ENCODE data around the gene NDUFA12. TPM values are rescaled to one million over a fixed set of nuclear protein-coding genes. Genes with fewer than 3 reads are reported as not detected.
A peak's percentile ranks its signal among the peaks of the same experiment; 100 is the strongest.

Gene NDUFA12
- total RNA-seq, 2 donors from 2014 or later = 378 to 472 TPM

DNA sequence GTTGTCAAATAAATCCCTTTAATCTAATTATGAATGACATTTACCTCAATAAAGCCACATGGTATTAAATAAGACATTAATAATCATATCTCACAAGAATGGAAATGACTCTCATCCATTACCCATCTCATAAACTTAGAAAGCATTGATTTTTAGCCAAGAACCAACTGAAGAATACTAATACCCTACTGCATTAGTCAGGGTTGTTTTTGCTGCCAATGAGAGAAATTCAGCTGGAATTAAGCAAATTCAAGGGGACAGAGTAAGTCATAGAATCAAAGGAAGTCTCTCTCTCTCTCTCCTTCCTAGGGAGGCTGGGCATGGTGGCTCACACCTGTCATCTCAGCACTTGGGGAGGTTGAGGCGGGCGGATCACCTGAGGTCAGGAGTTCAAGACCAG, 41.6 kb downstream of the NDUFA12 start:
- TF ChIP-seq, protein P1, sequence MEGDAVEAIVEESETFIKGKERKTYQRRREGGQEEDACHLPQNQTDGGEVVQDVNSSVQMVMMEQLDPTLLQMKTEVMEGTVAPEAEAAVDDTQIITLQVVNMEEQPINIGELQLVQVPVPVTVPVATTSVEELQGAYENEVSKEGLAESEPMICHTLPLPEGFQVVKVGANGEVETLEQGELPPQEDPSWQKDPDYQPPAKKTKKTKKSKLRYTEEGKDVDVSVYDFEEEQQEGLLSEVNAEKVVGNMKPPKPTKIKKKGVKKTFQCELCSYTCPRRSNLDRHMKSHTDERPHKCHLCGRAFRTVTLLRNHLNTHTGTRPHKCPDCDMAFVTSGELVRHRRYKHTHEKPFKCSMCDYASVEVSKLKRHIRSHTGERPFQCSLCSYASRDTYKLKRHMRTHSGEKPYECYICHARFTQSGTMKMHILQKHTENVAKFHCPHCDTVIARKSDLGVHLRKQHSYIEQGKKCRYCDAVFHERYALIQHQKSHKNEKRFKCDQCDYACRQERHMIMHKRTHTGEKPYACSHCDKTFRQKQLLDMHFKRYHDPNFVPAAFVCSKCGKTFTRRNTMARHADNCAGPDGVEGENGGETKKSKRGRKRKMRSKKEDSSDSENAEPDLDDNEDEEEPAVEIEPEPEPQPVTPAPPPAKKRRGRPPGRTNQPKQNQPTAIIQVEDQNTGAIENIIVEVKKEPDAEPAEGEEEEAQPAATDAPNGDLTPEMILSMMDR (IDR thresholded peaks at IDR 0.05) = no peak
- H3K27ac ChIP-seq = no peak overlapping the region
- H3K27me3 ChIP-seq = no peaks in the 10 kb centered on the region
- no peak overlapping the region for H3K4me3 ChIP-seq
- no peak for DNase-seq (ENCODE audit: low spot score)
- H3K36me3 ChIP-seq = no peaks in the 10 kb centered on the region
- no peaks in the 10 kb centered on the region for H3K4me1 ChIP-seq
- H3K9me3 ChIP-seq = no peaks in the 10 kb centered on the region

DNA sequence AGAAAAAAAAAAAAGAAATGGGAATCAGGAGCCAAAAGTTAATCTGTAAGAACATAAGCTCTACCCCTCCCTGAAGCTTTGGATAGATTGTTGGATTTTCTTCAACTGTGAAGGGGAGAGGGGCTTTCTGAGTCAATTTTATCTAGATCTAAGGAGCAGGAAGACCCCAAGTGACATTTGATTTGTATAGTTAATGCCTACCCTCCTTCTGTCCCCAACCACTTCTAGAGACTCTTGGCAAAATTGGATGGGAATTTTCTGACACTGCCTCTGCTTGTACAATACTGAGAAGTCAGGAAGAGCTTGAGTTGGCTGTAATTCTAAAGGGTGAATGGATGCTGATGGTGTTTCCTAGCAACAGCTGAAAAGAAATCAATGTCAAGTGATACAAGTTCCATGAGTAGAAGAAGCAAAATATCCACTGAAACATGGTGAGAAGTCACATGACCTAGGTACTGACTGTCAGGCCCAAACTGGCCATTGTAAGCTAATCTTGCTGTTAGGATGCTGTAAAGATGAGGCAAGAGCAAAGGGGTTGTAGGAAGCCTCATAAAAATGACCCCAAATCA, 42.2 kb downstream of the NDUFA12 start:
- Histone ChIP-seq H3K9me3 (no peaks in the 10 kb centered on the region), H3K36me3 (no peaks in the 10 kb centered on the region), H3K27ac (no peak overlapping the region), H3K4me1 (no peaks in the 10 kb centered on the region), H3K4me3 (no peak overlapping the region), H3K27me3 (no peaks in the 10 kb centered on the region)
- no peak for DNase-seq (ENCODE audit: low spot score)
- TF ChIP-seq, protein P1 (IDR thresholded peaks at IDR 0.05) = no peak

DNA sequence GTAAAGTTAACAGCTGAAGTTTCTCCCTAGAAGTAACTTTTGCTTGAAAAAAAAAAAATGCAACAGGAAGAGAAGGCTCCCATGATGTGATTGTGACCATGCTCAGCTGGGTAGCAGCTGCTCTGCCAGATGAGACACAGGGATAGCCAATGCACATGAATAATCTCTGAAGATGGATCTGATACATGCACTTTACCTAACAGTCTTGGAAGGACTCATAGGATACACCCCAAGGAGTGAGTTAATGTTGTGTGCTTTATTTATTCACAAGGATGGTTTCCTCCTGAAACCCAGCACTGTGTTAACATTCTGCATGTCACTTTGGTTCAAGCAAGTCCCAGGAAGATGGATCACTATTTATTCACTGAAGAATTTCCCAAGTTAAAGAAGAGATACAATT, 46.5 kb downstream of the NDUFA12 start:
- no peak for DNase-seq (ENCODE audit: low spot score)
- H3K4me1 ChIP-seq = peaks cover 0 to 27% of the 10 kb centered on the region in 2 donors
- no peaks in the 10 kb centered on the region for H3K9me3 ChIP-seq
- no peak overlapping the region for H3K4me3 ChIP-seq
- no peaks in the 10 kb centered on the region for H3K36me3 ChIP-seq
- no peaks in the 10 kb centered on the region for H3K27me3 ChIP-seq
- TF ChIP-seq, protein P1 (IDR thresholded peaks at IDR 0.05) = no peak
- H3K27ac ChIP-seq = no peak overlapping the region

DNA sequence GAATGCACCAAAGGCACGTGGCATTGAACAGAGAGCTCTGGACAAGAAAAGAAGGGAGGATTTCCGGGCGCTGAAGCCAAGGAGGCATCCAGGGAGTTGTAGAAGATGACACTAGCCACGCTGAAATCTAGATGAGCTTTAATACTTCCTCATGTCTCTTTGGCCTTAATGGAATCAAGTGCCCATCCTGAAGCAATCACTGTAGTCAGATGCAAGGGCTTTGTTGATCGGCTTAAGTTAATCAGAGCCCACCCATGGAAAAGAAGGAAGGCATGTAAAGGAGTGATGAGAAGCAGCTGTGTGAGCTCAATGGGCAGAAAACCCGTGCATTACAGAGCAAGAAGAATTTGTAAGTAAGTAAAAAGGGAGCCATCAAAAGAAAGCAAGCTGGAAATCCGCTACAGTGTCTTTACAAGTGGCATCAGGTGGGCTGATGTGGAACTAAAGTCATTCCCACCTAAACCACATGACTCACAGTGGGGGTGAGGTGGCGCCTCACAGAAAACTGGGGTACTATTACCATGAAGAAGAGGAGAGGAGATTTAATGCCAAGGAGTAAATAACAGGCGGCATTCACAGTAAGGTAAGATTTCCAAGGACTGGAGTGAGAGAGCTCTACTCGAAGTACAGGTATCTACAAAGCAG, 48.4 kb downstream of the NDUFA12 start:
- Histone ChIP-seq H3K9me3 (no peaks in the 10 kb centered on the region), H3K36me3 (no peaks in the 10 kb centered on the region), H3K27ac (peak overlapping the region in 1 of 2 donors; percentile 32), H3K4me3 (no peak overlapping the region), H3K4me1 (peaks cover 0 to 36% of the 10 kb centered on the region in 2 donors), H3K27me3 (no peaks in the 10 kb centered on the region)
- TF ChIP-seq, protein P1 (IDR thresholded peaks at IDR 0.05) = no peak
- no peak for DNase-seq (ENCODE audit: low spot score)

DNA sequence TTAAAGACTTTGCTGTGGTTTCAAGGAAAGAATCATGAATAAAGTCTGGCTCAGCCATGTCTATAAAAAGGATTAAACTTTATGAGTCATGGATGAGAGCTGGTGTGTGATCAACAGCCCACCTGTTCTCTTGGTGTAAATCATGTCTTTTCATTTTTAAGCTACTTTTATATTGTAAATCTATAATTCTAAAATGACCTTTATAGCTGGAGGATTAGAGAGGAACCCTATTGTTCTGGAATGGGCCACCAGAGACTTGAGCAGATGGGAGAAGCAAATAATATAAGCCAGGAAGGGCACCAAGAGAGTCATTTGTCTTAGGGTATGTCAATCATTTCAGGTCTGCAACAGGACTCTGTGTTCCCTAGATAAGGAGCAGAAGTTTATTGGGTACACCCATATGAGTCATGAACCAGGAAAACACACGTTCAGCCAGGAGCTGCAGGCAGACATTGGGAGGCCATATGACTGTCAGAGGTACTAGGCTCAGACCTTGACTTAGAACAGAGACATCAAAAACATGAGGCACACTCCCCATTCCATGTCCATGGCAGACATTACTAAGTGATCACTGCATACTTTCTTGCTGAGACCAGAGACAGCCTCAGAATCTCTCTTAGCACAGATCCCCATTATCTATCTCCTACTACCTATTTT, 49.3 kb downstream of the NDUFA12 start:
- peaks cover 0 to 36% of the 10 kb centered on the region in 2 donors for H3K4me1 ChIP-seq
- TF ChIP-seq, protein P1 (IDR thresholded peaks at IDR 0.05) = no peak
- peak overlapping the region in 1 of 2 donors; percentile 32 for H3K27ac ChIP-seq
- H3K27me3 ChIP-seq = no peaks in the 10 kb centered on the region
- no peak overlapping the region for H3K4me3 ChIP-seq
- no peaks in the 10 kb centered on the region for H3K9me3 ChIP-seq
- no peaks in the 10 kb centered on the region for H3K36me3 ChIP-seq
- DNase-seq (ENCODE audit: low spot score) = no peak
